HepG2 (cell line): ENCODE data around the gene HOXA10.

ENCODE experiments used
- CTCF ChIP-seq: sonication (generic); formaldehyde crosslinking; IDR thresholded peaks from 2 replicates; pipeline ENCODE4 v1.5.0; 2020; ENCODE audit warnings: mild to moderate bottlenecking, missing genetic modification reagents, moderate library complexity
- KDM5B ChIP-seq: sonication (generic); formaldehyde crosslinking; IDR thresholded peaks from 2 replicates; pipeline ENCODE4 v1.4.0; 2020; ENCODE audit warnings: missing genetic modification reagents, mild to moderate bottlenecking, borderline replicate concordance
- NR1H2 ChIP-seq: sonication (generic); formaldehyde crosslinking; IDR thresholded peaks from 2 replicates; pipeline ENCODE4 v1.8.1; 2022; ENCODE audit warnings: low read depth, missing genetic modification reagents, borderline replicate concordance
- NR2F1 ChIP-seq, 2 experiments: fragments of 450-650 bp in 1 of 2; formaldehyde crosslinking in 1 of 2; IDR thresholded peaks; 2 replicates each; pipeline versions ENCODE4 v1.5.0 to v1.6.1; 2016 to 2020; ENCODE audit warnings: mild to moderate bottlenecking in 1 of 2, missing compliant biosample characterization in 1 of 2, missing genetic modification reagents in 1 of 2, moderate library complexity in 1 of 2
- POLR2AphosphoS5 ChIP-seq: IDR thresholded peaks from 2 replicates; pipeline ENCODE4 v1.6.1; 2012; ENCODE audit warnings: low read depth, low read length
- RAD21 ChIP-seq: fragments of 450-650 bp; formaldehyde crosslinking; IDR thresholded peaks from 2 replicates; pipeline ENCODE4 v1.5.0; 2020; ENCODE audit warnings: mild to moderate bottlenecking
- SUZ12 ChIP-seq: fragments of 150-350 bp; IDR thresholded peaks from 2 replicates; pipeline ENCODE4 v1.6.1; 2014; ENCODE audit warnings: low read depth, low read length
- TFAP4 ChIP-seq: sonication (generic); IDR thresholded peaks from 2 replicates; pipeline ENCODE4 v1.6.1; 2016; ENCODE audit warnings: low read depth, borderline replicate concordance
- ZNF670 ChIP-seq: sonication (generic); formaldehyde crosslinking; IDR thresholded peaks from 2 replicates; pipeline ENCODE4 v1.8.0; 2022; ENCODE audit warnings: mild to moderate bottlenecking, missing genetic modification reagents, borderline replicate concordance
- ZNF790 ChIP-seq: sonication (generic); formaldehyde crosslinking; IDR thresholded peaks from 2 replicates; pipeline ENCODE4 v1.8.0; 2022; ENCODE audit warnings: missing genetic modification reagents, mild to moderate bottlenecking, borderline replicate concordance

GRCh38 chr7:27176524-27176845 lies 2.4 kb upstream of the HOXA10 start:
- no peak for TF ChIP-seq SUZ12
- TF ChIP-seq POLR2AphosphoS5: no peak
- TF ChIP-seq KDM5B (CRISPR knock-in tag): no peak
- no peak for TF ChIP-seq NR1H2 (CRISPR knock-in tag)
- TF ChIP-seq TFAP4: no peak
- TF ChIP-seq CTCF: no peak
- TF ChIP-seq NR2F1 (CRISPR knock-in tag; IDR thresholded peaks at IDR 0.05): no peak
- TF ChIP-seq ZNF790 (CRISPR knock-in tag): no peak
- TF ChIP-seq ZNF670 (CRISPR knock-in tag): no peak
- no peak for TF ChIP-seq RAD21
